Fibroblast of skin of scalp (primary cell): Measurements from ENCODE around the gene TSPY2. TPM values are rescaled to one million over a fixed set of nuclear protein-coding genes. Genes with fewer than 3 reads are reported as not detected.
"Not testable (repeated sequence)": the region's sequence is repeated elsewhere in the genome, so short reads cannot be mapped to it uniquely, and the experiment has no call there.

ENCODE experiments used
- DNase-seq: peaks from one replicate; pipeline ENCODE4 v3.0.0-alpha.2; 2013
- polyA plus RNA-seq, 2 experiments: library from polyadenylated mRNA; unstranded; fragments of 120-200 nt; gene quantifications; one replicate each; pipeline ENCODE4 v1.2.1, GENCODE V29; 2013; ENCODE audit not compliant: insufficient read length in 2 of 2

Gene TSPY2, protein sequence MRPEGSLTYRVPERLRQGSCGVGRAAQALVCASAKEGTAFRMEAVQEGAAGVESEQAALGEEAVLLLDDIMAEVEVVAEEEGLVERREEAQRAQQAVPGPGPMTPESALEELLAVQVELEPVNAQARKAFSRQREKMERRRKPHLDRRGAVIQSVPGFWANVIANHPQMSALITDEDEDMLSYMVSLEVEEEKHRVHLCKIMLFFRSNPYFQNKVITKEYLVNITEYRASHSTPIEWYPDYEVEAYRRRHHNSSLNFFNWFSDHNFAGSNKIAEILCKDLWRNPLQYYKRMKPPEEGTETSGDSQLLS
- not detected for polyA plus RNA-seq (2013, experiment 1 of 2; ENCODE audit: insufficient read length)
- not detected for polyA plus RNA-seq (2013, experiment 2 of 2; ENCODE audit: insufficient read length)

DNA sequence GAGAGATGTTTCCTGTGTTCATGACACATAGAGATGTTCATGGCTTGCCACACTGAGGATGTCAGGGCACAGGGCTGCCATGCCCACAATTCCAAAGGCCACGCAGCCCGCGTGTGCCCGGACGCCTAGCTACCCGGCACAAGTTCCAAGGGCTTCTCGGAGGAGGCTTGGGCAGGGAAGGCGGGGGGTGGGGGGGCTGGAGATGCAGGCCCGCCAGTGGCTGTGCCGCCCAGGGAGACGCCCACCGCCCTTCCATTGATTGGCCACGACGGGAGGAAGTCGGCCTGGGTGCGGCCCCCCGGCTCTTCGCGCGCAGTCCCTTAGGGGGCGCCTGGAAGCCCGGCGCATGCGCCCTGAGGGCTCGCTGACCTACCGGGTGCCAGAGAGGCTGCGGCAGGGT, at the start of gene TSPY2:
TSPY2 (plus strand) TSS at position 301 of the 400 bp plus-strand sequence; CDS start at position 347, 46 bp downstream.
- not testable (repeated sequence) for DNase-seq

- DNase-seq: not testable (repeated sequence)
Measured at GRCh38 chrY:6209565-6209964, 36.5 kb upstream of the TSPY2 start.

- DNase-seq: not testable (repeated sequence)
Measured at GRCh38 chrY:6217045-6217444, 29.0 kb upstream of the TSPY2 start.

- DNase-seq: not testable (repeated sequence)
Measured at GRCh38 chrY:6269839-6270238, 23.8 kb downstream of the TSPY2 start.
